ENCODE data around the gene CLHC1. TPM values are rescaled to one million over a fixed set of nuclear protein-coding genes. Genes with fewer than 3 reads are reported as not detected.
A peak's percentile ranks its signal among the peaks of the same experiment; 100 is the strongest.

Gene CLHC1
- total RNA-seq, 1 donor from 2014 or later, result 22.3 TPM

DNA sequence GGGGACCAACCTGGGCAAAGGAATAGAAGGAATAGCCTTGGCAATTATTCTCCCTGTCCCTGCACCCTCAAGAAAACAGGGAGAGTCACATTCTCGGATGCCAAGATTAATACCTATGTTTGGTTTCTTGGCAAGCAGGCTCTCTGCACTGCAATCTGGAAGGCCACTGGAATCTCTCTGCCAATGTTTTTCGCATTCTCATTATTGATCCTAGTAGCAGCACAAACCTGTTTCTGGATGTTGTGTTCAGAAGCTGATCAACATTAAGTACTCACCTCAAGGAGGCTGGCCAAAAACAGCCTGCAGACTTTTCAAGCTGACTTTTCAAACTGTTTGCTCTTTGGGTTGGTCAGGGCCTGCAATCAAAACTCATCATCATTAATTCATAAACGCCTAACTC is 62.2 kb downstream of the CLHC1 start:
- DNase-seq (ENCODE audit: low read depth), result no peak

- no peak for DNase-seq (ENCODE audit: low read depth)
Measured at GRCh38 chr2:55169359-55169758, 62.7 kb downstream of the CLHC1 start.

- DNase-seq (ENCODE audit: low read depth), result peak; percentile 71
Measured at GRCh38 chr2:55168221-55169154, 63.6 kb downstream of the CLHC1 start.

GRCh38 chr2:55165626-55166025 is 66.5 kb downstream of the CLHC1 start:
- peak; percentile 78 for DNase-seq (ENCODE audit: low read depth)

GRCh38 chr2:55164534-55165480 is 67.3 kb downstream of the CLHC1 start:
- DNase-seq (ENCODE audit: low read depth), result no peak

- peak; percentile 68 for DNase-seq (ENCODE audit: low read depth)
Measured at GRCh38 chr2:55163941-55164390, 68.1 kb downstream of the CLHC1 start.

GRCh38 chr2:55163274-55163721 is 68.8 kb downstream of the CLHC1 start:
- DNase-seq (ENCODE audit: low read depth), result peak; percentile 56

GRCh38 chr2:55162284-55163006 is 69.6 kb downstream of the CLHC1 start:
- no peak for DNase-seq (ENCODE audit: low read depth)

GRCh38 chr2:55161295-55162210 is 70.5 kb downstream of the CLHC1 start:
- DNase-seq (ENCODE audit: low read depth), result peak; percentile 49

DNA sequence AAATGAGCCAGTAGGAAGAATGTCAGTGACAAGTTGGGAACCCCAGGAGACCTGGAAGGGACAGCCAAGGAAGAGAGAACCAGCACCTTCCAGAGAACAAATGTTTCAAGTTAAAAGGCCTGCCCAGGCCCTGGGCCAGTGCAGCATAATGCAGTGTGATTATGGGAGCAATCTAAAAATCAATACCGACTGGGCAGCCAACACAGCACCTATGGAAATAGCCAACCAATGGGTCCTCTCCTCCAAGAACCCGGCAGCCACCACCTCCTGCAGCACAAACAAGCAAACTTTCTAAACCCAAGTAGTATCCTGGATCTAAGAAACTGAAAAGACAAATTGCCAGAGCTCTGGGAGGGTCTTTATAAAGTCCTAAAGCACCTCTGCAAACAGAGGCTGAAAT is 71.7 kb downstream of the CLHC1 start:
- DNase-seq (ENCODE audit: low read depth), result no peak

DNA sequence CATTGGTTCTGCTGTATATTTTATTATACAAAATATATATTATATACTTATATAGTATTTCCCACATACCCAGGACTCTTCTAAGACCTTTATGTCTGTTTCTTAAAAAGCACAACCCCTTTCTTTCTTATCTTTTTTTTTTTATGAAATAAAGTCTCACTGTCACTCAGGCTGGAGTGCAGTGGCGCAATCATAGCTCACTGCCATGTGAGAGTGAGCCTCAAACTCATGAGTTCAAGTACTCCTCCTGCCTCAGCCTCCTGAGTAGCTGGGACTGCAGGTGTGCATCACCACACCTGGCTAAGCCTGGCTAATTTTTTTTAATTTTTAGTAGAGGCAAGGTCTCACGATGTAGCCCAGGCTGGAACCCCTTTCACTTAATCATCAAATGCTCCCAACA is 72.3 kb downstream of the CLHC1 start:
- no peak for DNase-seq (ENCODE audit: low read depth)

GRCh38 chr2:55159037-55159651 is 72.9 kb downstream of the CLHC1 start:
- DNase-seq (ENCODE audit: low read depth), result no peak

DNA sequence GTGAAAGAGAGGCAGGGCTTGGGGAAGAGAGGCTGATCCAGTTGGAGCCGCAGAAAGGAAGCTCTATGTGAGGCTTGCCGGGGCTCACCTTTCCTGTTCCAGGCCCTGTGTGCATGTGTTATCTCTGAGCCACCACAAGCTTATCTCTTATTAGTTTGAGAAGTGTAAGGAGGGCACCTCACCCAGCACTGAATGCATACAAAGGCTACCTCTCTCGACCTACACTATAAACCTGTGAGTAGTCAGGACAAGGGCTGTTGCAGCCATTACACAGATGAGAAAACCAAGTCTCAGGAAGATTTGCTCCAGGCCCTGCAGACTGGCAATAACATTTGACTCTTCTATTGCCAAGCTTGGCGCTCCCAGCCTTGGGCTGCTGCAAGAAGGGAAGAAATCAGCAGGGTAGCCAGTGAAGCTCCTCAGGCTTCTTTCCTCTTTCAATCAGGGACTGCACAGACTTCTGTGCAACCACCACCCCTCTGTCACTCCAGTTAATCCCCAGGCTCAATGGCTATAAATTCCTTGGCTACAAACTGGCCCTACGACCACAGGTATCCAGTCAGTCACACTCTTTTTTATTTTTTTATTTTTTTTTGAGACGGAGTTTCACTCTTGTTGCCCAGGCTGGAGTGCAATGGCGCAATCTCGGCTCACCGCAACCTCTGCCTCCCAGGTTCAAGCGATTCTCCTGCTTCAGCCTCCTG is 73.8 kb downstream of the CLHC1 start:
- no peak for DNase-seq (ENCODE audit: low read depth)

DNA sequence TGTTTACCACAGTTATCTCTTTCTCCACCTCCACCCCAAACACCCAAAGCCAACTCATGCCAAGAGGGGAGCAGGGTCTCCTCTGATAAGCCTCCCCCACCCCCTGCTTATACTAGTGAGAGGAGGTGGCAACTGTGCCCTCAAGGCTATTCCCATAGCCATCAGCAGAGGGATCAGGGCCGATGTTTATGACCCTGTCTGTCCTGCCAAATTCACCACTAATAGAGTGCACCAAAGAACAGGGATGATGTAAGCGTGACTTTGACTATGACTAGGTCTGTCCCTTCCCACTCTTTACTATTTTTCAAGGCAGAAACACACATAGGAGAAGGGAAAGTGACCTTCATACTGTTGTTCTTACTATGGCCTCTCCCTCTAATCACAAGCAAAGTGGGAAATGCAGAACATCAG is 74.6 kb downstream of the CLHC1 start:
- DNase-seq (ENCODE audit: low read depth), result no peak

GRCh38 chr2:55156984-55157383 is 75.1 kb downstream of the CLHC1 start:
- DNase-seq (ENCODE audit: low read depth), result no peak

GRCh38 chr2:55156326-55156725 is 75.8 kb downstream of the CLHC1 start:
- DNase-seq (ENCODE audit: low read depth), result peak; percentile 26

DNA sequence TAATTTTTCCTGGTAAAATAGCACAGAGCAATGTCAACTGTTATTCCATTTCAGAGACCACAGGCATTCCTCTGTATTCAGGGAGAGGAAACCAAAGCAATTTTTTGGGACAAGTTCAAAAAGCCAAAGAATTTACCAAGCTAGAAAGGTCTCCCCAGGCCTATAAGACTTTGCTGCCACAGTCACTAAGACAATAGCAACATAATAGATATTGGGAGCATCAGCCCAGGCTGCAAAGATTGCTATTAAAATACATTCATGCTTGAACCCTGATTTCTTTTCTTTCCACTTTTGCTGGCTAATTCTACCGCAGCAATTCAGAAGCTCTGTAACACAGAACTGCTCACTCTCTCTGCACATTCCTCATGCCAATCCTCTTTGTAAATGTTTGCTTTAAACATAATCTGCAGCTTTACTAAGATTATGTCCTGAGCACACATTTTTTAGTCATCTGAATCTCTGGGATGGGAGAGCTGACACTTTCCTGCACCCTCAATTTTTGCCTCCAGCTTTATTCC is 76.3 kb downstream of the CLHC1 start:
- peak; percentile 29 for DNase-seq (ENCODE audit: low read depth)

- DNase-seq (ENCODE audit: low read depth), result no peak
Measured at GRCh38 chr2:55155206-55155605, 76.9 kb downstream of the CLHC1 start.

GRCh38 chr2:55154525-55155030 is 77.5 kb downstream of the CLHC1 start:
- DNase-seq (ENCODE audit: low read depth), result no peak

Measured in renal cortical epithelial cell (primary cell).